SH-SY5Y (cell line): ENCODE data around the gene ADGRA1.

Source experiments
- GATA2 ChIP-seq: IDR thresholded peaks from 2 replicates; pipeline ENCODE4 v1.6.1; 2011; ENCODE audit warnings: mild to moderate bottlenecking, low read depth, low read length
- GATA3 ChIP-seq: IDR thresholded peaks from 2 replicates; pipeline ENCODE4 v1.6.1; 2011; ENCODE audit warnings: low read depth, mild to moderate bottlenecking, low read length, moderate library complexity

The ADGRA1 gene

GRCh38 chr10:133177380-133178157 lies 89.8 kb downstream of the ADGRA1 start:
- TF ChIP-seq GATA2 (no peak), GATA3 (no peak)

DNA sequence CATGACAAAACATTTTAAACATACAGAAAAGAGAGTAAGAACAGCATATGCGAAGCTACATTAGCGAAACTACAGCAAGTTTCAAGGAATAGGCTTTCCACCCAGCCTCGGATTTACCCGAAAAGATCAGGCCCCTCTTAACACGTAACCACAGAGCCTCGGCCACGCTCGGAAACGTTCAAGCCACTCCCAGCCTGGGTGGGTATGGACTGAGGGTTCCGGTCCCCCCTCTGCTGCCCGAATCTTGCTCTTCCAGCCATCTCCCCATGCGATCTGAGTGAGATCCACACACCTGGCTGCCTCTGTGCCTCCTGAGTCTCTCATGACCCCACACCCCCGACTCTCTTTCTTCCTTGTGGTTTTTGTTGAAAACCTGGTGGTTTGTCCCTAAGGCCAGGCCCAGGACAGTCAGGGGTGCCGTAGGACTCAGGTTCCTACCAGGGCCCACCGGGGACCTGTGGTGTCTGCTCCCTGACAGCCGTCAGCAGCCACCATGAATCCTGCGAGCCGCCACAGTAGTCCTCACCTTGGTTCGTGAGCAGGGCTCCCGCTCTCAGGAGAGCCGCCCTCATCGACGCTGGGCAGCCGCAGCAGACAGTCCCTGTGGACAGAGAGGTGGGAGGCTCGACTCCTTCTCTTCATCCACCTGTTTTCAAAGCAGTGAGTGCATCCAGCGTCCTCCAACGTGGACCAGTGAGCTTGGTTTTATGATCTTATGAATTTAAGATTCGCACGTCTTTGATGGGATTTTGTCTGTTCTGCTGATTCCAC lies 90.8 kb downstream of the ADGRA1 start:
- TF ChIP-seq GATA3 (no peak), GATA2 (no peak)

- TF ChIP-seq GATA2 (no peak), GATA3 (no peak)
These were observed 91.4 kb downstream of the ADGRA1 start for GRCh38 chr10:133179128-133179520.

DNA sequence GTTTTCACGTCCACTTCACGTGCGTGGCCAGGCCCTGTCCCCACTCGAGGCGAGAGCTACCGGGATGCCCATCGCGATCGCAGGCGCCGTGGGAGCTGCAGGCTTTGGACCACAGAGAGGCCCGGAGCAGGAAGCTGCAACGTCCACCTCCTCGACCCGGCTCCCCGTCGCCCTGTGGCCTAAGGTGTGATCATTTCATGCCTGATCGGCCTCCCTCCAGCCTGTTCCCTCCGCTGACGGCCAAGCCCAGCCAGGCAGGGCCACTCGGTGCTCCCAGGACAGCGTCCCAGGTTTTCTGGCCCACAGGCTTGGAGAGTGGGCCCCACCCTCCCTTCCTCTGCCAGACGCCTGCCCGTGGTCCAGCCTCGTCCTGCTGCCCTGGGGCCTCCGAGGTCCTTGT lies 91.9 kb downstream of the ADGRA1 start:
- no peak for TF ChIP-seq GATA3
- TF ChIP-seq GATA2 = no peak

DNA sequence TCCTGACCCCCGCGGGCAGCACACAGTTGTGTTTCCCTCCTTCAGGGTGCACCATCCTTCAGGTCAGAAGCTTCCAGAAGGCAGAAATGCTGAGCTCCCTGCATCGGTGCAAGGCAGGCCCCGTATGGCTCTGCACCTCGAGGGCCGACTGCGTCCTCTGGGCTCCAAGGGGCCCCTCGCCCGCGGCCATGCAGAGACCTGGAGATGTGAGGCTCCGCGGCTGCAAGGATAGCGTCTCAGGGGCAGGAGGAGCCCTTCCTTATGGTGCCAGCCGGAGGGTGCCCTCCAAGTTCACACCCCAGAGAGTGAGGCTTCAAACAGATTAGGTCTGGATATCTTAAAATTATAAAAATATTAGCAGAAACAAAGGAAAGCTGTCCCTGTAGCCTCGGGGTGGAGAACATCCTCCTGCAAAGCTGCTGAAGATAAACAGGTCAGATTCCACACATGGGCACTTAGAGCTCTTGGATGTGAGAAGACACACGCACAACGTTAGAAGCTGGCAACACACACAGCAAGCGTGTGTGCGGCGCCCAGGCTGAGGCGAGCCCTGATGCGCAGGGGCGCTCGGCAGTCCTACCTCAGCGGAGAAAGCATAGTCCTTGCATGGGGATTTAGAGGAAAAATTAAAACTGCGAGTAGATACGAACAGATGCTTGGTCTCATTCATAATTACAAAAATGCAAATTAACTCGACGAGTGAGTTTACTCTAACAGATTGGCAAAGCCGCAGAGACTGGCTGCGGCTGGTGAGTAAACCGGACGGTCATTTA lies 92.7 kb downstream of the ADGRA1 start:
- TF ChIP-seq GATA2 = no peak
- TF ChIP-seq GATA3 = no peak

GRCh38 chr10:133180965-133181639 lies 93.4 kb downstream of the ADGRA1 start:
- TF ChIP-seq GATA2 (no peak), GATA3 (no peak)
